HG03108 (cell line): Measurements from ENCODE around the gene PCNX4.

Source experiments
- ATAC-seq: cut with Tn5 transposase; IDR thresholded peaks from one replicate; pipeline ENCODE4 v1.9.1; 2021; ENCODE audit warnings: moderate library complexity; ENCODE audit not compliant: unreplicated experiment

PCNX4 gene

DNA sequence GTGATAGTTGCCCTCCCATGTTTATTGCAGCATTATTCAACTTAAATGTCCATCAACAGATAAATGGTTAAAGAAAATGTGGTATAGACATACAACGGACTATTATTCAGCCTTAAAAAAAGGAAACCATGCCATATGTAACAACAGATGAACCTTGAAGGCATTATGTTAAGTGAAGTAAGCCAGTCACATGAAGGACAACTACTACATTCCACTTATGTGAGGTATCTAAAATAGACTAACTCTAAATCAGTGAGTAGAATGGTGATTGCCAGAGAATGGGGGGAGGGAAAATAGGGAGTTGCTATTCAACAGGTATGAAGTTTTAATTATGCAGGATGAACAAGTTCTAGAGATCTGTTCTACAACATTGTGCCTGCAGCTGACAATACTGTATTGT, 10.1 kb downstream of the PCNX4 start:
- ATAC-seq, result no peak

DNA sequence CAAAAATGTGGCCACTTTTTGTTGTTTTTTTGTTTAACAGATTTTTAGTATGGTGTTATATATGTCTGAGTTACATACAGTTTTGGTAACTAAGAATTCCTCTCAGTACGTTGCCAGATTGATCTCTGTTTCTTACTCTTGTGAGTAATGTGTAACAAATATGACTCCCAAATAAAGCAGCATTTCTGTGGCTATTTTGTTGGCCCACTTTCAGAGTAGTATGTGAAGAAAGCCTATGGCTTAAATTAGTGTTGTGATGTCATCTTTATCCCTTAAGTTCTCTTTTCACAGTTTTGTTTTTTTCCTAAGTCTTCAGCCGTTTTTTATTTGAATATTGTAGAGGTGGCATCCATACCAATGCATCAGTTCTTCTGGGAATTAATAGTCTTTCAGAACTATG, 10.7 kb downstream of the PCNX4 start:
- ATAC-seq, result no peak

DNA sequence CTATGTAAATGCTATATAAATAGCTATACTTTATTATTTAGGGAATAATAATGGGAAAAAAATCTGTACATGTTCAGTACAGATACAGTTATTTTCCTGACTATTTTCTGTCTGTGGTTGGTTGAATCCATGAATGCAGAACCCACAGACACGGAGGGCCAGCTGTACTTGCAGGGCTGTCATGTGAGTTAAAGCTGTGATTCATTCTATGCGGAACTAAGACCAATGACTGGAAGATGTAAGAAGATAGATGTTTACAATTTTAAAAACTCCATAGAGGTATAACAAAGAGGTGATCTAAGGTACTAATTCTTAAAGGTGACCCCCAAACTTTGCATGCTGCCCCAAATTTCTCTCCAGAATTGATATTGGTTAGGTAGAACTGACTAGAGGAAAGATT, 14.6 kb downstream of the PCNX4 start:
- no peak for ATAC-seq

DNA sequence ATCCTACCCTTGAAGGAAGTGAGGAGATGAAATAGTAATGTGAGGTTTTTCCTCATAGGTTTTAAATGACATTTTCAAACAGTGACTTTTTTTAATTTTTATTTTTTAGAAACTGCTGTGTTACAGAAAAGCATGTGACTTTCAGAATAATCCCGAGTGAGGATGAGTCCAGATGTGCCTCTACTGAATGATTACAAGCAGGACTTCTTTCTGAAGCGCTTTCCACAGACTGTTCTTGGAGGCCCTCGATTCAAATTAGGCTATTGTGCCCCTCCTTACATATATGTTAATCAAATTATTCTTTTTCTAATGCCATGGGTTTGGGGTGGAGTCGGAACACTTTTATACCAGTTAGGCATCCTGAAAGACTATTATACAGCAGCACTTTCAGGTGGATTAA, 15.8 kb downstream of the PCNX4 start:
- no peak for ATAC-seq

DNA sequence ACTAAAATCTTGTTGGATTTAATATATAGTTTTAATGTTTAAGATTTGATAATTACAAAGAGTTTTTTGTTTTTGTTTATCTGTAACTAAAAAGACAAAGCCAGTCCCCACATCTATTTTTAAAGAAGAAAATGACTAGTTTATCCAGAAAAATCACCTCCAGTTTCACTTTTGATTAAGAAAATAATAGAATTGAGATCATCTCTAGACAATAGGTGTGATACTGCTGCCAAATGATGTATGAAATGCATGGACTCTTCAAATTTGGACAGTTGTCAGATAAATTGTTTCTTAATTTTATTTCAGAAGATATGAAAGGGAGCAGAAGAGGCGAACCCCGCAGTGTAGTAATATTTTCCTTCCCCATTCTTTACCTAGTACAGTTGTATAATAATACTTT, 20.0 kb downstream of the PCNX4 start:
- no peak for ATAC-seq

DNA sequence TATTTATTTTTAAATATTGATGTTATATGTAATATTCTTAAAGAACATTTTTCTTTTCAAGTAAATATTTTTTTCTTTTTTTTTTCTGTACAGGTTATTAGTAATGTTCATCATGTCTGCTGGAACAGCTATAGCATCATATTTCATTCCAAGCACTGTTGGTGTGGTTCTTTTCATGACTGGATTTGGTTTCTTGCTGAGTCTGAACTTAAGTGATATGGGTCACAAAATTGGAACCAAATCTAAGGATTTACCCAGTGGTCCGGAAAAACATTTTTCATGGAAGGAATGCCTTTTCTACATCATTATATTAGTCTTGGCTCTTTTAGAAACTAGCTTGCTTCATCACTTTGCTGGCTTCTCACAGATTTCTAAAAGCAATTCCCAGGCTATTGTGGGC, 23.2 kb downstream of the PCNX4 start:
- ATAC-seq, result no peak

DNA sequence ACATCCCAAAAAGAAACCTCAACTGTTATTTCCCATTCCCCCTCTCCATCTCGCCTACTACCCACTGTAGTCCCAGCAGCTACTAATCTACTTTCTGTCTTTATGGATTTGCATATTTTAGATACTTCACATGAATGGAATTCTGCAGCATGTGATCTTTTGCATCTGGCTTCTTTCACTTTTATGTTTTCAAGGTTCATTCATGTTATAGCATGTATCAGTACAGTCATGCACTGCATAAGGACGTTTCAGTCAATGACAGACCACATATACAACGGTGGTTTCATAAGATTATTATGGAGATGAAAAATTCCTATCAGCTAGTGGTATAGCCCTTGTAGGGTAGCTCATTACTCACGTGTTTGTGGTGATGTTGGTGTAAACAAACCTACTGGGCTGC, 24.5 kb downstream of the PCNX4 start:
- no peak for ATAC-seq

DNA sequence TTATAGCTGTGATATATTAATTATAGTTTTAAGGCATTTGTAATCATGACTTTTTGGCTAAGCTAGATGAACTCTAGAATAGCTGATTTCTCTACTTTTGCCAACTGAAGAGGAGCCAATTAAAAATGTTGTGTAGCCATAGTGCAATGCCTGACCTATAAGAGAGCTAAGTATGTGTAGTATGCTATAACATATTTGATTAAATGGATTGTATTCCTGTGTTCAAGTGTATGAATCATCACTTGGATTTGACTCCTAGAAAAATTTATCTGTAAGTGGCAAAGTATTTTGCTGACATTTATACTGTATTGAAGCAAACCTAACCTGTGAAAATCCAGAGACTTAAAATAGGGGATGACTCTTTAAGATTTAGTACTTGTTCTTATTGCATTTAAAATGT, 34.2 kb downstream of the PCNX4 start:
- ATAC-seq, result no peak

DNA sequence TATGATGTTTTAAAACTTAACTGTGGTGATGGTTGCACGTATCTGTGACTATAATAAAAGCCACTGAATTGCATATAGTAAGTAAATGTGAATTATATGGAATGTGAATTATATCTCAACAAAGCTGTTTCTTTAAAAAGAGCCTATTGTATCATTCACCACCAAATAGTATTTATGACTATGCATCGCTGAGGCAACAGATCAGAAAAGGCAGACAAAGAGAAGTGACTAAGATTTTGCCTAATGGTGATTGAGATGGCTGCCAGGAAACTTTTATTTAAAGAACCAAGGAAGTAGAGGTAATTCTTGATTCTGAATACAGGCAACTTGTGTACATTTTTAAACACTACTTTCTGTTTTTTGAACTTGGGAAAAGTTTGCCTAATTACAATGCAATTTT, 41.8 kb downstream of the PCNX4 start:
- ATAC-seq, result no peak

DNA sequence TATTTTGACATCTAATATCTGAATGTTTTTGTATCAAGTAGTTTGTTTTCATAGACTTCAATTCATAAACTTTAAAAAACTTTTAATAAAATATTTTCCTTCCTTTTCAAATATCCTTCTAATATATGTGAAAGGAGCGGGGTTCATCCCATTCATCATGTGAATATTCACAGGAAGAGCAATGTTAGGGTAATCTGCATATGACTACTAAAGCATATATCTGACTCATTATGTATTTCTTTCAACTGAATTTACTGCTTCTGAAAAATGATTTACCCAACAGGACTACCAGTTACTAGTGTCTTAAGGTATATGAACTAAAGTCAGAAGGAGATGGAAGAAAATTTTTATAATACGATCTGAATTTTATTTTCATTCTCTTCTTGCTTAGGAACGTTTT, 43.0 kb downstream of the PCNX4 start:
- no peak for ATAC-seq

DNA sequence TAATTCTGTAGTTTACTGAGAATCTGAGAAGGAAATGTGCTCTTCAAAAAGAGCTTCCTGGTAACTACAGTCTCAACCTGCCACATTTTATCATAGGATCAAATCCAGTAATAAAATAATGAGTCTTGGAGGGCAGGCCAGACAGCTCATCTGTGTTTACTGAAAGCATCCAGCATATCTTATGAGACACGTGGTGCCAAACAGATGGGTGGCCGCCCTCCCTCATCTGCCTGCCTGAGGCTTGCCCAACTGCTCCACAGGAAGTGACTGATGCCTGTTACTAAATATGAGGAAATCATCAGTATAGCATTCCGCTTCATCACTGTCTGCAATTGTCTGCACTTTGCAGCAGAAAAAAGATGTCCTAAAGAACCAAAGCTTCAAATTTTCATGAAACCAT, 60.0 kb downstream of the PCNX4 start:
- ATAC-seq, result peak; percentile 82

DNA sequence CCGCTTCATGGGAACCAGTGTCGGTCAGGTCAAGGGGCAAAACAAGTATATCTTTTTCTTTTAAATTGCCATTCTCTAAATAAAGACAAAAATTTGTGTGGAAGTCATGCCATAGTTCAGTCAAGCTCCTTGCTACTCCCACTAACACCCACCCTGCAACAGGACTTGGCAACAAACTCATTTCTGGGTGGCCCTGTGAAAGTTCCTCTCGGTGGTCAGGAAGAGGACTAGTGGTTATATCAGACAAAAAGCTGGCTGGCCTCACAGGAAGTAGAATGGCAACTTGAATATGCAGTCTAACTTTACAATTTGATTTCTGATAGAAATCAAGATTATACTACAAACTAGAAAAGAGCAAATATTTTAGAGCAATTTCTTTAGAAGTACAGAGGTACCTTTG, 62.3 kb downstream of the PCNX4 start:
- ATAC-seq, result no peak

DNA sequence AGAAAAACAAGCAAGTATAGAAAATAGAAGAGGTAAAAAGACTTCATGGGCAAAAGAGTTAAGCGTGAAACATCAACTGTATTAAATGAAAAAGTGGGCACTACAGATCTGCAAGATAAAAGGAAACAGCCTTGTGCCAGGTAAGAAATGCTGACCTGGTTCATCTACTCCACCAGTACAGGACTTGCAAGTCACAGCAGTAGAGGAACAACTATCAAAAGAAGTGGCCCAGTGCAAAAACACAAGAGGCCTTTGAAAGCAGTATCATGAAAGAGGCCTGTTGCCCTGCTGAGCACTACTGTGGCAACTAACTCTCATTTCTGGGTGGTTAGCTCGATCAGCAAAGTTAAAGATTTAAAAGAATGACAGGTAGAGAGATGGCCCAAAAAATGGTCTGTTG, 62.9 kb downstream of the PCNX4 start:
- no peak for ATAC-seq

DNA sequence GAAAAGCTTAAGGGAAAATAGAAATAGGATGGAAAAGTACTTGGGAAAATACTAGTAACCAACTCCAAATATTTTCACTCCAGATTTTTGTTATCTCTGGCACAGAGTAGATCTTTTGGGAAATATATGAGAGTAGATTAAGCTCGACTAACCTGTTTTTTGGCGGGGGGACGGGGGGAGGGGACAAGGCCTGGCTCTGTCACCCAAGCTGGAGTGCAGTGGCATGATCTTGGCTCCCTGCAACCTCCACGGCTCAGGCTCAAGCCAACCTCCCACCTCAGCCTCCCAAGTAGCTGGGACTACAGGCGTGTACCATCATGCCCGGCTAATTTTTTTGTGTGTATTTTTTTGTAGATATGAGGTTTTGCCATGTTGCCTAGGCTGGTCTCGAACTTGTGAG, 68.7 kb downstream of the PCNX4 start:
- no peak for ATAC-seq

DNA sequence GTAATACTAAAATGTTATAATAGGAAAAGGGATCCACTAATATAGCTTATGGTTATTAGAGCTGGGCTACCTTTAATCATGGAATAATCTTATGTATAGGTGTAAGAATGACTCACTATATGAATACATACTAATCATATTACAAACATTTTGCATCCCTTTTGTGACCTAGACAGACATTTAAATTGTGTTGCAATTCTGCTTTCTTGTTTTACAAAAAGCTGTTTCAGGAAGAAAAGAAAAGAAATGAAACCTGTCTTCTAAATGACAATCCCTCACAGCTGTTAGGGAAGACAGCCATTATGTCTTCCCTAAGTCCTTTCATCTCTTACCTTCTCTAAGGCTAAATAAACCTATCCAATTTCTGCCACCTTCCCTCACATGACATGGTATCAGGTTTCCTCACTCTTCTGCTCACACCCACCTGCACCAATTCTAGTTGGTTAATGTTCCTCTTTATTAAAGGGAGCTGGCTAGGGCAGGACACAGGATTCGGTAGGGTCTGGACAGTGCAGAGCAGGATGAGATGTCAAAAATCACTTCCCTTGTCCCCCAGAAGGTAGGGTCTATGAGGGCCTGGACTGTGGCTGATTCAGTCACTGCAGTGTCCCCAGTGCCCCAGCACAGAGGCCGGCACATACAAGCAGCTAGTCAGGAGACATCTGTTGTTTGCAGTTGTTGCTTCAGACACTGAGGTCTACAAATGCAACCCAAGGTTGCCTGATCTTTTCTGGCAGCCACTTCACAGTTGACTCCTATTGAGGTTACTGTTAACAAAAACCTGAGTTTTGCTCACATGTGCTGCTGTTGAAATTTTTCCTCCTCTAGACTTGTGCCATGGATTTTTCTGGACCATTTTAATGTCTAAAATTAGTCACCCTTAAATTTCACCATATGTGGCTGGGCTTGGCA, 69.7 kb downstream of the PCNX4 start:
- no peak for ATAC-seq

DNA sequence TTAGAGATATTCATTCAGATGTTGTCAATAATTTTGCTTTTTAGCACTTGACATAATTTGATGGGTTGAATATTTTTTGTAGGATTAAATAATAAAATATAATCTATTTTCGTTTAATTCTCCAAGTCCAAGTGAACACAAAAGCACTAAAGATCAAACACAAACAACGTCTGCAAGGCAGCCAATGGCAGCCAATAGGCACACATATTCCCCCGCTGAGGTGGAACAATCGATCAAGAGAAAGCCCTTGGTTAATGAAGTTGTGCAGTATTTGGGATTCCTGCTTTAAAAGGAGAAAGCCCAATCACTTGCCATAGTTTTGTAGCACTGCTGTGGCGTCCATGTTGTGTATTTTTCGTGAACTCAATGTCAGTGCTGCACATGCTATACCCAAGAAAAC, 72.0 kb downstream of the PCNX4 start:
- no peak for ATAC-seq

DNA sequence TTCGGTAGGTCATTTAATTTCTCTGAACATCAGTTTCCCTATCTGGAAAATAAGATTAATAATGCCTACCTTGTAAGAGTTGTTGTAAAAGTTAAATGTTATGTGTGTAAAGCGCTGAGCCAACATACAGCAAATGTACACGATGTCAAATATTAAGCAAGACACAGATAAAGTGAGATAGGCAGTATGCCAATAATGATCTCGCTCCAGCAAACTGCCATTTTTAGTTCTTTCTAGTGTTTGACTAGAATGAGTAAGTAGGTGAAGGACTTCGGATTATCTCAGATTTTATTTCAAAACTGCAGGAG, 72.6 kb downstream of the PCNX4 start:
- peak; percentile 4 for ATAC-seq

DNA sequence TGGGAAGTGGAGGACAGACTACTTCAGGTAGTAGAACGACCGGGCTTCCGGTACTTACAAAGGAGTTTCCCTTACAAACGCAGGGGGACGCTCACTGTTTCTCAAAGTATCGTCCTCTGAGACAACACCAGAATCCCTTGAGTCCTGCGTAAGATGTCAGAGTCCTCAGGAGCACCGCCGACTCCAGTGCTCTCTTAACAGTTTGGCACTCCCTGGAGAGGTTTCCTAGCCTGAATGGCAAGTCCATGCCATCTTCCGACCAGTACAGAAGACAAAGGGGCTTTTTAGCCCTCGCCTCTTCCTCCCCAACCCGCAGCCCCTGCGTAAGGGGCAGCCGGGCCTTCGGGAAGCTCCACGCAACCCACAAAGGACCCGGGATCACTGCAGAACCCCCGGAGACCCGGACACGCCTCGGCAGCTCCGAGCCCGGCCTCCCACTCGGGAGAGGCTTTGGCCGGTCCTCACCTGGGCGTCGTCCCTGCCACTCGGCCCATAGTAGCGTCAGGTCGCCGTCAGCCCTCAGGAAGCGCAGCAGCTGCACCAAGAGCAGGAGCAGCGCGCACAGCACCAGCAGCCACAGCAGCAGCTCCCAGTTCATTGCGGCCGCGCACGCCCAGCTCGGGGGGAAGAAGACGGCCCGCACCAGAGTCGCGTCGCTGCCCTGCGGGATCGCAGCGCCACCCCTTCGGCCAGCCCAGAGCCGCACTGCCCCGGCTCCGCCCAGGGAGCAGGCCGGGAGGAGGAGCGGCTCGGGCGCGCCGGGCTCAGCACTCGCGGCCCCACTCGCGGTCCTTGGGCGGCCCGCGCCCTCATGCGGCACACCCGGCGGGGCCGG, 73.2 kb downstream of the PCNX4 start, which contains the start of gene DHRS7:
TSS of gene DHRS7 (minus strand) at position 687 of the 835 bp plus-strand sequence. CDS start at position 598, 89 bp downstream.
- peak; percentile 86 for ATAC-seq

DNA sequence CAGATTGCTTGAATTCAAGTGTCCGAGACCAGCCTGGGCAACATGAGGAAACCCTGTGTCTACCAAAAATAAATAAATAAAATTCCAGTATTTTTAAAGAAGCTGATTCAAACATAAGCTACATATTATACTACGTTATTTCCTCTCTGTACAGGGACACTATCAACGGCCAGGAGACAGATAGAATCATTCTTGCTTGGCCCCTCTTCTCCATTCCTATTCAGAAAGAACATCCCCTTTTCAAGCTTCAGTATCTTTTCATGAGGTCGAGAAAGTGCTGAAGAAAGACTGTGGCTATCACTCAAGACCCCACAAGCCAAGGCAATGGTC, 73.8 kb downstream of the PCNX4 start:
- ATAC-seq, result no peak

DNA sequence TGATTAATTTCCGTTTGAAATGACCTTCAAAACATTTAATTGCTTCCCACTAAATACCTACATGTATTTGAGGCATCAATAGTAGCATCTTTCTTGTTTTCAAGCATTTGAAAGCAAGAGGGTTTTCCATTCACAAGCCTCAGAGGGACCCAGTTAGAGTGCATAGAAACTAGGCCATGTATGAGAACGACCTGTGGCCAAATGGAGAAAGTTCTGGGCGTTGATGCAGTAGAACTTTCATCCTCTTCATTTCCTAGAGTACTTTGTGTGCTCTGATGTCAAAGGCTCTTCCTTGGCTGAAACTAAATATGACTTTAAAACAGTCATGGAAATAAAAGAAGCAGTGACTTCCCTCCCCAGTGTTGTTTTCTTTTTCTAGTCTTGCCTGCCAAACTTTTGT, 74.4 kb downstream of the PCNX4 start:
- no peak for ATAC-seq

DNA sequence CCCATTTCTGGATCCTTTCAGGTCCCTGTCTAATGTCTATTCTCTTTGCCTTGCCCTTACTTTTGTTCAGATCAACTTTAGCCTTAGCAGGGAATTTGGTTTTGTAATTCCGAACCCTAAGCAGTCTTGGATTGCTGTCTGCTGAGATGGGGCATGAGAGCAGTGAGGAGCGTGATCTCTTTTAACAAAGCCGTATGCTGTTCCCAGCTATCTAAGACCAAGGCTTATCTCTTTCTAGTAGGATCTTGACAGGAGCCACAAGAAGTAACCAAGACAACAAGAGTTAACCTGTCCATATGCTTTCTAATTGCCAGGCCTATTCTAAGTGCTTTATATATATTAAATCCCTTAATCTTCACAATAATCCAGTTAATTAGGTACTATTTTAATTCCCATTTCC, 78.0 kb downstream of the PCNX4 start:
- ATAC-seq, result no peak

DNA sequence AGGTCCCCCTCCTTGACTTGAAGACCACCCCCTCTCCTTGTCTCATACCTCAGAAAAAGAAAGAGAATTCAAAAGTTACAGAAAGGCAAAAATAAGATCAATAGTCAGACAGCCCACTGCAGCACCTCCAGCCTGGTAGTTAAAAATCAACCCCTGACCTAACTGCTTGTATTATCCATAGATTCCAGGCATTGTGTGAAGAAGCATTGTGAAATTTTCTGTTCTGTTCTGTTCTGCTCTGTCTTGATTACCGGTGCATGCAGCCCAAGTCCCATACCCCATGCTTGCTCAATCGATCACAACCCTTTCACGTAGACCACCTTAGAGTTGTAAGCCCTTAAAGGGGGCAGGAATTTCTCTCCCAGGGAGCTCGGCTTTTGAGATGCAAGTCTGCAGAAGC, 79.2 kb downstream of the PCNX4 start:
- ATAC-seq, result no peak
